ENCODE results near the gene CATSPERD.
A peak's percentile ranks its signal among the peaks of the same experiment; 100 is the strongest.
"Not testable (repeated sequence)": the region's sequence is repeated elsewhere in the genome, so short reads cannot be mapped to it uniquely, and the experiment has no call there.

Gene CATSPERD

DNA sequence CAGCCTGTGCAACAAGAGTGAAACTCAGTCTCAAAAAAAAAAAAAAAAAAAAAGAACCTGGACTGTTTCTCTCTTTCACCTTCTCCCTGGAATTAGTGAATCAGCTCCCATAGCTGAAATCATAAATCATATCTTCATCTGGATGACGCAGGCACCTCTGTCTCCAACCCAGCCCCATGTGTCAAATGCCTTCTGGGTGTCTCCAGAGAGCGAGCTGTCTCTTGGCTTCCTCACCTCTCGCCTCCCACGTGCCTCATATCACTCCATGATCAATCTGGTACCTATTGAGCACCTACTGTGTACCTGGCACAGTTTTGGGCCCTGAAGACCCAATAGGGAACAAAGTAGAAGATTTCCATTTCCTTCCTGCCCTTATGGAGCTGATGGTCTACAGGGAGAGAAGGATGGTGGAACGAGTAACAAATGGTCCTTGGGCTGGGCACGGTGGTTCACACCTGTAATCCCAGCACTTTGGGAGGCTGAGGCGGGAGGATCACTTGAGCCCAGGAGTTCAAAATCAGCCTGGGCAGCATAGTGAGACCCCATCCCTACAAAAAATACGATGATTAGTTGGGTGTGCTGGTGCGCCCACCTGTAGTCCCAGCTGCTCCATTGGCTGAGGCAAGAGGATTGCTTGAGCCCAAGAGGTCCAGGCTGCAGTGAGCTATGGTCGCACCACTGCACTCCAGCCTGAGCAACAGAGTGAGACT lies 37.1 kb upstream of the CATSPERD start:
- no peak for DNase-seq (ENCODE audit: low read depth, low spot score)
- no peaks in the 10 kb centered on the region for H3K9me3 ChIP-seq (ENCODE audit: low read depth, low read length)
- H3K27ac ChIP-seq = no peak overlapping the region
- TF ChIP-seq FOXP2 (optimal IDR thresholded peaks at IDR 0.05; ENCODE audit: control extremely low read depth, extremely low read length, insufficient read depth) = no peak
- no peak for TF ChIP-seq POLR2AphosphoS5 (IDR thresholded peaks at IDR 0.05; ENCODE audit: borderline replicate concordance, low read depth, low read length)
- no peak for TF ChIP-seq EZH2 (IDR thresholded peaks at IDR 0.05)
- no peaks in the 10 kb centered on the region for H3K36me3 ChIP-seq (ENCODE audit: insufficient read depth, low read length)
- no peak overlapping the region for H3K4me3 ChIP-seq
- no peak overlapping the region for H3K9ac ChIP-seq (ENCODE audit: insufficient read length)

DNA sequence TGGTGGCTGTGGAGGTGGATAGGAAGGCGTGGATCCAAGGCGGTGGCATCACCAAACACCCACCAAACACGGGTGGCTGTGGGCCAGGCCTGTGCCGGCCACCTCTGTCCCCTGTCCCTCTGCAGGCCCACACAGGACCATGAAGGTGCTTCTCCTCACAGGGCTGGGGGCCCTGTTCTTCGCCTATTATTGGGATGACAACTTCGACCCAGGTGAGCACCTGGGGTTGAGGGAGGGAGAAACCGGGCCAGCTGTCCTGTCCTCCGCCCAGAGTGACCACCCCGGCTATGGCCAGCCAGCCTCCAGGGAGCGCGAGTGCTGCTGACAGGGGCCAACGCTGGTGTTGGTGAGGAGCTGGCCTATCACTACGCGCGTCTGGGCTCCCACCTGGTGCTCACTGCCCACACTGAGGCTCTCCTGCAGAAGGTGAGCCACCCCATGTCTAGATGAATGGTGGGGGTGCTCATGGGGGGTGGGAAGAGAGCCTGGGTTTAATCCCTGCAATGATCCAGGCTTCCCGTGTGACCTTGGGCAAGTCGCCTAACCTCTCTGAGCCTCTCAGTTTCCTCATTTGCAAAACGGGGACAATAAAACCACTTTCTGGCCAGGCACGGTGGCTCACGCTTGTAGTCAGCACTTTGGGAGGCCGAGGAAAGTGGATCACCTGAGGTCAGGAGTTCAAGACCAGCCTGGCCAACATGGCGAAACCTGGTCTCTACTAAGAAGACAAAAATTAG lies 35.6 kb upstream of the CATSPERD start:
- Histone ChIP-seq H3K27ac (no peak overlapping the region), H3K9ac (ENCODE audit: insufficient read length) (no peak overlapping the region), H3K36me3 (ENCODE audit: insufficient read depth, low read length) (no peaks in the 10 kb centered on the region), H3K9me3 (ENCODE audit: low read depth, low read length) (no peaks in the 10 kb centered on the region), H3K4me3 (no peak overlapping the region)
- TF ChIP-seq POLR2AphosphoS5 (IDR thresholded peaks at IDR 0.05; ENCODE audit: borderline replicate concordance, low read depth, low read length) = no peak
- no peak for TF ChIP-seq FOXP2 (optimal IDR thresholded peaks at IDR 0.05; ENCODE audit: control extremely low read depth, extremely low read length, insufficient read depth)
- TF ChIP-seq EZH2 (IDR thresholded peaks at IDR 0.05) = no peak
- DNase-seq (ENCODE audit: low read depth, low spot score) = no peak

DNA sequence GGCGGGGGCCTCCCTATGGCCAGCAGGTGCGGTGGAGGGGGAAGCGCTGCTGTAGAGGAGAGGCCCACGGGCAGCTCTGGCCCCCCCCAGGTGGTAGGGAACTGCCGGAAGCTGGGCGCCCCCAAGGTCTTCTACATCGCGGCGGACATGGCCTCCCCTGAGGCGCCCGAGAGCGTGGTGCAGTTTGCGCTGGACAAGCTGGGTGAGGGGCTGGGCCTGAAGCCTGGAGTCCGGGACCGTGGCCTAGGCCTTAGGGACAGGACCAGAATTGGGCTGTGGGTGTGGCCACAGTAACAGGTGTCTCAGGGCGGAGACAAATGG lies 34.2 kb upstream of the CATSPERD start:
- Histone ChIP-seq H3K9me3 (ENCODE audit: low read depth, low read length) (no peaks in the 10 kb centered on the region), H3K27ac (no peak overlapping the region), H3K4me3 (peak overlapping the region; percentile 87), H3K9ac (ENCODE audit: insufficient read length) (no peak overlapping the region), H3K36me3 (ENCODE audit: insufficient read depth, low read length) (peaks cover 7% of the 10 kb centered on the region)
- no peak for DNase-seq (ENCODE audit: low read depth, low spot score)
- no peak for TF ChIP-seq POLR2AphosphoS5 (IDR thresholded peaks at IDR 0.05; ENCODE audit: borderline replicate concordance, low read depth, low read length)
- TF ChIP-seq EZH2 (IDR thresholded peaks at IDR 0.05) = no peak
- no peak for TF ChIP-seq FOXP2 (optimal IDR thresholded peaks at IDR 0.05; ENCODE audit: control extremely low read depth, extremely low read length, insufficient read depth)

DNA sequence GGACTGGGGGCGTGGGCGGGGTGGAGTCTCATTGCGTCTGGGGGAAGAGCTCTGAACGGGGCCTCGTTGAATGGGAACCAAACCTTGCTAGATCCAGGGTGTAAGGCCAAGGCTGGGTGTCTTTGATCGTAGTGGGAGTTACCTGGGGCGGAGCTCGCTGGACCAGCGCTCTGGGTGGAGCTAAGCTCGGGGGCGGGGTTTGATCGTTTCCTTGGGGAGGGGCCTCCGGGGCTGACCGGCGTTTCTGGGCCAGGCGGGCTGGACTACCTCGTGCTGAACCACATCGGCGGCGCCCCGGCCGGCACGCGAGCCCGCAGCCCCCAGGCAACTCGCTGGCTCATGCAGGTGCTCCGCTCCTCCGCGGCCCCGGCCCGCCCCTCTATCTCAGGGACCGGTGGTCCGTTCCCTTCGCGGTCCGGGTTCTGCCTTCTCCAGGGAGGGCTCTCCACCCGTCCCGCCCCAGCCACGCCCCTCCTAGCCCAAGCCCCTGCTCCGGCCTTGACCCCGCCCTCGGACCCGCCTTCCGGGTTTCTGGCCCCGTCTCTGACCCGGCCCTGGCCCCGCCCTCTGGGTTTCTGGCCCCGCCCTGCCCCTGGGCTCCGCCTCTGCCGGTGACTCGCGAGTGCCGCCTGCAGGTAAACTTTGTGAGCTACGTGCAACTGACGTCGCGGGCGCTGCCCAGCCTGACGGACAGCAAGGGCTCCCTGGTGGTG lies 33.6 kb upstream of the CATSPERD start:
- peak; percentile 37 for DNase-seq (ENCODE audit: low read depth, low spot score)
- TF ChIP-seq EZH2 (IDR thresholded peaks at IDR 0.05) (no peak), FOXP2 (optimal IDR thresholded peaks at IDR 0.05; ENCODE audit: control extremely low read depth, extremely low read length, insufficient read depth) (no peak), POLR2AphosphoS5 (IDR thresholded peaks at IDR 0.05; ENCODE audit: borderline replicate concordance, low read depth, low read length) (no peak; the same call in 1 of the 2 replicates)
- Histone ChIP-seq H3K9me3 (ENCODE audit: low read depth, low read length) (no peaks in the 10 kb centered on the region), H3K9ac (ENCODE audit: insufficient read length) (peak overlapping the region; percentile 49), H3K36me3 (ENCODE audit: insufficient read depth, low read length) (peaks cover 12% of the 10 kb centered on the region), H3K27ac (0 out of 2 replicates have a peak overlapping the region, but pooled peaks have one; percentile 6), H3K4me3 (peak overlapping the region; percentile 87)

DNA sequence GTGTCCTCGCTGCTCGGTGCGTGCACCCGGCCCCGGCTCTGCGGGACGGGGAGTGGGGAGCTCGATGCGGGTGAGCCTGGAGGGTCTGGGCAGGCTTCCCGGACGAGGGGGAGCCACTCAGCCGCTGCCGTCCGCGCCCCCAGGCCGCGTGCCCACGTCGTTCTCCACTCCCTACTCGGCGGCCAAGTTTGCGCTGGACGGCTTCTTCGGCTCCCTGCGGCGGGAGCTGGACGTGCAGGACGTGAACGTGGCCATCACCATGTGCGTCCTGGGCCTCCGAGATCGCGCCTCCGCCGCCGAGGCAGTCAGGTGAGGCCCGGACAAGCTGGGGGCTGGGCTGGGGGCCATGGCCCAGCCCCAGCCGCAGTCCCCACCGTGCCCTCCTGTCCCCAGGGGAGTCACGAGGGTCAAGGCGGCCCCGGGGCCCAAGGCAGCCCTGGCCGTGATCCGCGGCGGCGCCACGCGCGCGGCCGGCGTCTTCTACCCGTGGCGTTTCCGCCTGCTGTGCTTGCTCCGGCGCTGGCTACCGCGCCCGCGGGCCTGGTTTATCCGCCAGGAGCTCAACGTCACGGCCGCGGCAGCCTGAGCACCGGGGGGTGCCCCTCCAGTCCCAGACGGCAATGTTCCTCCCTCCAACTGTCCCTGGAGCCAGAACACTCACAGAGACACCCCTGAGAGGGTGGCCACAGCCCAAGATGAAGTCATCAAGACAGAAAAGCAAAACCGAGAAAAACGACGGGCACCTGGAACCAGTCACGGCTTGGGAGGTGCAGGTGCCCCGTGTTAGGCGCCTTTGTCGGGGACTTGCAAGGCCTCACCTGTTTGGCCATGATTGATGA lies 32.9 kb upstream of the CATSPERD start:
- Histone ChIP-seq H3K27ac (no peak overlapping the region), H3K9me3 (ENCODE audit: low read depth, low read length) (no peaks in the 10 kb centered on the region), H3K9ac (ENCODE audit: insufficient read length) (no peak overlapping the region), H3K4me3 (peak overlapping the region; percentile 87), H3K36me3 (ENCODE audit: insufficient read depth, low read length) (peaks cover 20% of the 10 kb centered on the region)
- no peak for TF ChIP-seq POLR2AphosphoS5 (IDR thresholded peaks at IDR 0.05; ENCODE audit: borderline replicate concordance, low read depth, low read length)
- no peak for TF ChIP-seq FOXP2 (optimal IDR thresholded peaks at IDR 0.05; ENCODE audit: control extremely low read depth, extremely low read length, insufficient read depth)
- TF ChIP-seq EZH2 (IDR thresholded peaks at IDR 0.05) = no peak
- DNase-seq (ENCODE audit: low read depth, low spot score) = no peak

DNA sequence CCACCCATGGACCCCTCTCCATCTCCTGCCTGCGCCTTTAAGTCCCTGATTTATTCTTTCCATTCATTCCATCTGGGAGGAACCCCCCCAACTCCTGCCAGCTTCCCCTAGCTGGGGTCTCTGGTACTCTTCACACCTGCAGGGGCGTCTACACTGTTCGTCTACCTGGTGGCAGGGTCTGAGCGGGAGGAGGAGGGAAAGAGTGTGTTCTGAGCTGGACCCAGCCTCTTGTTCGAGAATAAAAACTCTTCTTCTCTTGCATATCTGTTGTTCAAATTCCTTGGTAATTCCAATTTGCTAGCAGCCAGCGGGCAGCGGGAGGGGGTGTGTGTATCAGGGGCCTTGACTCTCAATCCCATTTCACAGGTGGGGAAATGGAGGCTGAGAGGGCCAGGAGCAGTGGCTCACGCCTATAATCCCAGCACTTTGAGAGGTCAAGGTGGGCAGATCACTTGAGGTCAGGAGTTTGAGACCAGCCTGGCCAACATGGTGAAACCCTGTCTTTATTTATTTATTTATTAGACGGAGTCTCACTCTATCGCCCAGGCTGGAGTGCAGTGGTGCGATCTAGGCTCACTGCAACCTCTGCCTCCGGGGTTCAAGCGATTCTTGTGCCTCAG lies 32.1 kb upstream of the CATSPERD start:
- H3K36me3 ChIP-seq (ENCODE audit: insufficient read depth, low read length) = peaks cover 28% of the 10 kb centered on the region
- H3K4me3 ChIP-seq; H3K9me3 ChIP-seq (ENCODE audit: low read depth, low read length); H3K9ac ChIP-seq (ENCODE audit: insufficient read length); DNase-seq (ENCODE audit: low read depth, low spot score); H3K27ac ChIP-seq: not testable (repeated sequence)

DNA sequence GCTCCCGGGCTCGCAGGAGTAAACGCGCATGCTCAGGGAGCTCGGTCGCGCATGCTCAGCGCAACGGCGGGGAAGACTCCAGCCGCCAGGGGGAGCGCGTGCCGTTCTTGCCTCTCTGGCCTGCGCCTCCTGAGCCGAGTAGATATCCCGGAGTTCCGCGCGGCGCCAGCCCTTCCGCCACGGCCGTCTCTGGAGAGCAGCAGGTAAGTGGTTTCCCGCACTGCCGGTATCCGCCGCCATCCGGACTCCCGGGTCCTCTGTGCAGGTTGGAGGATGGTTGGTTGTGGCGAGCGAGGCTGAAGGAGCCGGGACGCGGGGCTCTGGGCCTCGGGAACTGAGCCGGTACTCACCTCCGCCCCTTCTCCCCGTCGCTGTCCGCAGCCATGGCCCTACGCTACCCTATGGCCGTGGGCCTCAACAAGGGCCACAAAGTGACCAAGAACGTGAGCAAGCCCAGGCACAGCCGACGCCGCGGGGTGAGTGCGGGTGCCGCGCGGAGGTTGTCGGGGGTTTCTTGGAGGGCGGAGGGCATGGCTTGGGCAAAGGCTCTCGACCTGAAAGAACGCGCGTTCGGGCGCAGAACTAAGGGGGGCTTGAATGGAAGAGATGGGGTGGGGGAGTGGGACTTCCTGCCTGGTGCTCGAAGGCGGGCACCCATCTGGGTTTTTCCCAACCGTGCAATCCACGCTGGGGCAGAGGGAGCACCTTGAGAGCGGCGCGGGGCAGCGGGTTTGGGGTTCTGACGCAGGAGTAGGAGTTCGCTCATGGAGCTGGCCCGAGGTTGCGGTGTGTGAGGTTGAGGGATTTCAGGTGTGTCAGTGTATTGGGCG lies 30.1 kb upstream of the CATSPERD start, which contains the start of gene RPL36:
Gene RPL36 (plus strand): TSS at position 171 of the 830 bp plus-strand sequence. CDS start 213 bp downstream, at position 384.
- Histone ChIP-seq H3K36me3 (ENCODE audit: insufficient read depth, low read length) (peaks cover 47% of the 10 kb centered on the region), H3K4me3 (peak within 1 kb of the TSS; percentile 100), H3K9me3 (ENCODE audit: low read depth, low read length) (no peaks in the 10 kb centered on the region), H3K9ac (ENCODE audit: insufficient read length) (peak within 1 kb of the TSS; percentile 100), H3K27ac (peak within 1 kb of the TSS; percentile 97)
- peak; percentile 81 for DNase-seq (ENCODE audit: low read depth, low spot score)
- TF ChIP-seq POLR2AphosphoS5 (IDR thresholded peaks at IDR 0.05; ENCODE audit: borderline replicate concordance, low read depth, low read length) = peak; percentile 99
- TF ChIP-seq FOXP2 (optimal IDR thresholded peaks at IDR 0.05; ENCODE audit: control extremely low read depth, extremely low read length, insufficient read depth) = peak; percentile 76
- TF ChIP-seq EZH2 (IDR thresholded peaks at IDR 0.05) = no peak
